ENCODE data around the gene EMILIN3.
"Not testable (repeated sequence)": the region's sequence is repeated elsewhere in the genome, so short reads cannot be mapped to it uniquely, and the experiment has no call there.

The EMILIN3 gene

GRCh38 chr20:41314386-41314785 is 52.2 kb downstream of the EMILIN3 start:
- DNase-seq = no peak

DNA sequence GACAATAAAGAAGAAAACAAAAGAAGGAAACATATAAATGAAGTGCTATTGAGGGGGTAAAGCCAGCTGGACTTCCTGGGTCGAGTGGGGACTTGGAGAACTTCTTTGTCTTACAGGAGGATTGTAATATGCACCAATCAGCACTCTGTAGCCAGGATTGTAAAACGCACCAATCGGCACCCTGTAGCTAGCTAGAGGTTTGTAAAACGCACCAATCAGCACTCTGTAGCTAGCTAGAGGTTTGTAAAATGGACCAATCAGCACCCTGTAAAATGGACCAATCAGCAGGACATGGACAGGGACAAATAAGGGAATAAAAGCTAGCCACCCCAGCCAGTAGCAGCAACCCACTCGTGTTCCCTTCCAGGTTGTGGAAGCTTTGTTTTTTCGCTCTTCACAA is 54.6 kb downstream of the EMILIN3 start:
- DNase-seq = not testable (repeated sequence)

Measured in NCI-H510A (cell line).